Stomach smooth muscle (tissue), 2 donors: ENCODE data around the gene GRIN1.

ENCODE experiments used
- H3K27ac ChIP-seq: one replicate; pipeline ENCODE4 v1.7.0; 2013; ENCODE audit warnings: mild to moderate bottlenecking, low read length, inconsistent platforms
- H3K27me3 ChIP-seq, 2 donors: one replicate each; pipeline ENCODE4 v1.7.0; 2013; ENCODE audit warnings: low read length in 2 of 2; ENCODE audit not compliant: insufficient read depth in 2 of 2, control insufficient read depth in 1 of 2
- H3K36me3 ChIP-seq, 2 donors: one replicate each; pipeline ENCODE4 v1.7.0; 2013; ENCODE audit warnings: low read length in 2 of 2; ENCODE audit not compliant: control insufficient read depth in 2 of 2, insufficient read depth in 2 of 2
- H3K4me1 ChIP-seq: one replicate; pipeline ENCODE4 v1.7.0; 2013; ENCODE audit warnings: low read length; ENCODE audit not compliant: control insufficient read depth, insufficient read depth
- H3K4me3 ChIP-seq, 2 donors: one replicate each; pipeline ENCODE4 v1.7.0; 2013; ENCODE audit warnings: low read length in 2 of 2
- H3K9ac ChIP-seq, 2 donors: one replicate each; pipeline ENCODE4 v1.7.0; 2013; ENCODE audit warnings: low read length in 2 of 2, mild to moderate bottlenecking in 1 of 2
- H3K9me3 ChIP-seq, 2 donors: one replicate each; pipeline ENCODE4 v1.7.0; 2013; ENCODE audit warnings: low read length in 2 of 2; ENCODE audit not compliant: control insufficient read depth in 2 of 2
- donor health status: healthy.
- donor health status: Pancreatic carcinoma.

Gene GRIN1

DNA sequence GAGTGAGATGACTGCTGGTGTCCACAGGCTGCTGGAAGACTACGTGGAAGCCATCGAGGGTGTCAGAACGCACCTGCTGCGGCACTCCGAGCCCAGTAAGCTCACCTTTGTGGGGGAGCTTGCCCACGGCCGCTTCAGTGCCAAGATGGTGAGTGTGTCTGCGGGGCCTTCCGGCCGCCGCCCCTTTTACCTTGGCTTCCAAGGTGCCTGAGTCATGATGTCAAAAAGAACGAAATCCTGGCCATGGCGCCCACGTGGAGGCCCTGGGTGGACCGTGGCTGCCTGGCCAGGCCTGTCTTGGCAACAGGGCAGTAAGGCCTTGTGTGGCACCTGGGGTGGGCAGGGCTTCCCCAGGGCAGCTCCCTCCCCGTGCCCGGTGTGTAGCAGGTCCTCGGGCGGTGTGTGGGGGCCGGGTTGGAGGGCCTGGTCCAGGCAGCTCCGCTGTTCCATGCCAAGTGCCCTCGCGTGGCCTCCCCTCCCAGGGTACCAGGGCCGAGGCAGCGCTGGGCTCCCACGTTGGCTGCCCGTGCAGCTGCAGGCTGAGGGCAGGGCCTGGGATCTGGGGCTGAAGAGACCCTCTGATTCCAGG, 32.2 kb upstream of the GRIN1 start:
- H3K4me1 ChIP-seq = no peaks in the 10 kb centered on the region
- no peaks in the 10 kb centered on the region for H3K9me3 ChIP-seq
- H3K36me3 ChIP-seq = peaks cover 35 to 46% of the 10 kb centered on the region in 2 donors
- H3K27ac ChIP-seq = no peak overlapping the region
- H3K27me3 ChIP-seq = no peaks in the 10 kb centered on the region
- H3K9ac ChIP-seq = no peak overlapping the region
- H3K4me3 ChIP-seq = no peak overlapping the region

DNA sequence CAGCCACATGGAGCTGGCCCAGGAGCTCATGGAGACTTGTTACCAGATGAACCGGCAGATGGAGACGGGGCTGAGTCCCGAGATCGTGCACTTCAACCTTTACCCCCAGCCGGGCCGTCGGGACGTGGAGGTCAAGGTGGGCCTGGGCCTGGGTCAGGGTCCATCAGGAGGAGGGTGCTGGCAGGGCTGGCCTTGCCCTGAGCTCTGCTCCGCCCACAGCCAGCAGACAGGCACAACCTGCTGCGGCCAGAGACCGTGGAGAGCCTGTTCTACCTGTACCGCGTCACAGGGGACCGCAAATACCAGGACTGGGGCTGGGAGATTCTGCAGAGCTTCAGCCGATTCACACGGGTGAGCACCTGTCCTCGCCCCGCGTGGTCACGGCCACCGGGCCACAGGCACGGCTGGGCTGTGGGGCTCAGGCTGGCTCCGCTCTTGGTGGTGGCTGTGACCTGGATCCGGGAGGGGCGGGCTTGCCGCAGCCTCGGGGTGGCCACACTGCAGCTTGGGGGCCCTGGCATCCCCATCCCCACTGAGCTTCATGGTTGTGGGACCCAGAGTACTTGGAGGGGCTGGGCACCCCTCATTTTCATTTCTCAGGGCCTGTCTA, 31.5 kb upstream of the GRIN1 start:
- Histone ChIP-seq H3K36me3 (peaks cover 29 to 40% of the 10 kb centered on the region in 2 donors), H3K4me1 (no peaks in the 10 kb centered on the region), H3K9ac (no peak overlapping the region), H3K9me3 (no peaks in the 10 kb centered on the region), H3K27me3 (no peaks in the 10 kb centered on the region), H3K4me3 (no peak overlapping the region), H3K27ac (no peak overlapping the region)

DNA sequence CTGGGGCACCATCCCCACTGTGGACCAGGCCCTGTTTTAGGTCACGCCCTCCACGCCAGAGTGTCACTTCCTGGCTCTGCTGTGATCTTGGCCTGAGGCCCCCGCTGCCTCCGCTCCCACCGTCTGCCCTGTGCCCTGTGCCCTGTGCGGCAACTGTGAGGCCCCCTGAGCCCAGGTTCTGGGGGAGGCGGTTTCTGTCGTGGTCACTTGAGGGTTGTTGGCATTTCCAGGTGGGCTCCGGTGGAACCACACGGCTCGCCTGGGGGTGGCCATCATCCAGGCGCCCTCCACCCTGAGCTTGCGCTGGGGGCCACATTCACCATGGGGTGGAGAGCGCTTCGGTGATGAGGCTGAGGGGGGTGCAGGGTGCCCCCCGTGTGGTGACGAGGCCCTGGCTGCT, 31.0 kb upstream of the GRIN1 start:
- Histone ChIP-seq H3K27me3 (no peaks in the 10 kb centered on the region), H3K4me1 (no peaks in the 10 kb centered on the region), H3K36me3 (peaks cover 23 to 38% of the 10 kb centered on the region in 2 donors), H3K9me3 (no peaks in the 10 kb centered on the region), H3K4me3 (no peak overlapping the region), H3K27ac (no peak overlapping the region), H3K9ac (no peak overlapping the region)

DNA sequence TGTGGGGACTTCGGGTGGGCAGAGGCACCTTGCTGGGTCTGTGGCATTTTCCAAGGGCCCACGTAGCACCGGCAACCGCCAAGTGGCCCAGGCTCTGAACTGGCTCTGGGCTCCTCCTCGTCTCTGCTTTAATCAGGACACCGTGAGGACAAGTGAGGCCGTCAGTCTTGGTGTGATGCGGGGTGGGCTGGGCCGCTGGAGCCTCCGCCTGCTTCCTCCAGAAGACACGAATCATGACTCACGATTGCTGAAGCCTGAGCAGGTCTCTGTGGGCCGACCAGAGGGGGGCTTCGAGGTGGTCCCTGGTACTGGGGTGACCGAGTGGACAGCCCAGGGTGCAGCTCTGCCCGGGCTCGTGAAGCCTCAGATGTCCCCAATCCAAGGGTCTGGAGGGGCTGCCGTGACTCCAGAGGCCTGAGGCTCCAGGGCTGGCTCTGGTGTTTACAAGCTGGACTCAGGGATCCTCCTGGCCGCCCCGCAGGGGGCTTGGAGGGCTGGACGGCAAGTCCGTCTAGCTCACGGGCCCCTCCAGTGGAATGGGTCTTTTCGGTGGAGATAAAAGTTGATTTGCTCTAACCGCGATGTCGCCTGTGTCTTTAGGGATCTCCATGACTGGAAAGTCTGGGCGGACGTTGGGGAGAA, 30.2 kb upstream of the GRIN1 start:
- Histone ChIP-seq H3K9me3 (no peaks in the 10 kb centered on the region), H3K4me1 (no peaks in the 10 kb centered on the region), H3K27me3 (no peaks in the 10 kb centered on the region), H3K9ac (no peak overlapping the region), H3K36me3 (peaks cover 15 to 30% of the 10 kb centered on the region in 2 donors), H3K27ac (no peak overlapping the region), H3K4me3 (no peak overlapping the region)

DNA sequence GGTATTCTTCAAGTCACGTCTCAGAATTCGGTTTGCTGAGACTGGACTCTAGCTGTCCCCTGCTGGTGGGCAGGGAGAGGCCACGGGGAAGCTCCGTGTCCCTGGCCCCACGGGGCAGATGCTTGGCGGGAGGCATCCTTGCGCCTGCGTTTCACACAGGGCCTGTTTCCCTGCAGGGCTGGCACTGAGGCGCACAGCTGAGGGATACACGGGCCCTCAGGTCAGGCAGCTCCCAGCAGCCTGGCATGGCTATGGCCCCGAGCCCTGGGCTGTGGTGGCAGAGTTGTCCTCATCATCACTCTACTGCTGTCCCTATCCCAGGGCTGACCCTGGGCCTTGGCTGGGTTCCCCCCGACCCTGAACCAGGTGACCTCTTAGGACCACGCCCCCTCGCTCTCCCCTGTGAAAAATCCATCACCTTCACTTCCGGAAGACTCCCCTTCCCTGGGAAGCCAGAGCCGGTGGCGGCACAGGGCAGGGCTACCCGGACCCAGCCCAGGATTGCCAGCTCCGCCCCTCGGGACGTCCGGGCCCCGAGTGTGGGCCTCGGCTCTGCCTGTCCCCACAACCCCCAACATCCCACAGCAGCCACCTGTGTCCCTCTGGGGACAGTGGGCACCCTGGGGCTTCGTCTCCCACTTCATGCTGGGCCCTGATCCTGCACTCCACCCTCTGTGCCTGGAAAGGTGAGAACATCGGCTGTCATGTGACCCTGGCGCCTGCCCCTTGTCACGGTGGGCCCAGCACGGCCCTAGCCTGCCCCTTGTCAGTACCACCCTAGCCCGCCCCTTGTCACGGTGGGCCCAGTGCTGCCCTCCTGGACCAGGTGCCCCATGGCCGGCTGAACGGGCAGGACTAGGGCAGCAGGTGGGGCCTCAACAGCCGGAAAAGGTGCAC, 29.5 kb upstream of the GRIN1 start:
- no peaks in the 10 kb centered on the region for H3K9me3 ChIP-seq
- H3K27ac ChIP-seq = no peak overlapping the region
- H3K36me3 ChIP-seq = peaks cover 10 to 25% of the 10 kb centered on the region in 2 donors

DNA sequence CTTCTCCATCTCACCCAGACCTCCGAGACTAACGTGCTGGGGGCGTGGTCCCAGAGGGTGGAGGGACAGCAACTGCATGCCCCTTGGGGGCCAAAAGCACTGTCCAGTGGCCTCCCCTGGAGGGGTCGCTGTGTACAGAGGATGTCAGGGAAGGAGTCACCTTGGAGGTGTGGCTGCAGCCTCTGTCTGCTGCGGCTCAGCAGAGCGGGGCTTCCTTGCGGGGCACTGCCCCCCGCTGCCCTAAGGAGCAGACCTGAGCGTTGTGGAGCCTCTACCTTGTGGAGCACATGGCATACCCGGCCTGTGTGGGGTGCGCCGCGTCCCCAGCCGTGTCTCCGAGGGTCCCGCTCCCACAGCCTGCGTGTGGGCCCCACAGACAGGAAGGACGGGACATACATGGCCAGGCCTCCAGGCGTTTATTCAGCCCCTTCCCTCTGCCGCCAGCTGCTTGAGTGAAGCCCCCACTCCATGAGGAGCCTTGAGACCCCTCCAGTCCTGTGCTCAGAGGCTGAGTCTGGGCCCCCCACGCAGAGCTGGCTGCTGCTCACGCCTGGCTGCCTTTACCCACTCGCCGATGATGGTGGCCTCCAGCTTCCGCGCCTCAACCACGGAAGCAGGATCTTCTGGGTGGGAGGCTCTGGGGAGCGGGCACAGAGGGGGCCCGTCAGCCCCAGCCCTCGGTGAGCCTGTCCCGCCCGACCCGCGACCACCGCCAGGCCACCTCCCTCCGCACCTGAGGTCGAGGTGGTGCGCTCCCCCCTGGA, 28.6 kb upstream of the GRIN1 start:
- Histone ChIP-seq H3K9me3 (no peaks in the 10 kb centered on the region), H3K36me3 (peaks cover 5 to 19% of the 10 kb centered on the region in 2 donors), H3K27me3 (no peaks in the 10 kb centered on the region), H3K27ac (no peak overlapping the region), H3K4me1 (peaks cover 6% of the 10 kb centered on the region), H3K4me3 (no peak overlapping the region), H3K9ac (no peak overlapping the region)

More for the DNA sequence above, 29.5 kb upstream of the GRIN1 start:
- H3K9ac ChIP-seq = no peak overlapping the region
- no peaks in the 10 kb centered on the region for H3K4me1 ChIP-seq
- no peak overlapping the region for H3K4me3 ChIP-seq
- H3K27me3 ChIP-seq = no peaks in the 10 kb centered on the region

DNA sequence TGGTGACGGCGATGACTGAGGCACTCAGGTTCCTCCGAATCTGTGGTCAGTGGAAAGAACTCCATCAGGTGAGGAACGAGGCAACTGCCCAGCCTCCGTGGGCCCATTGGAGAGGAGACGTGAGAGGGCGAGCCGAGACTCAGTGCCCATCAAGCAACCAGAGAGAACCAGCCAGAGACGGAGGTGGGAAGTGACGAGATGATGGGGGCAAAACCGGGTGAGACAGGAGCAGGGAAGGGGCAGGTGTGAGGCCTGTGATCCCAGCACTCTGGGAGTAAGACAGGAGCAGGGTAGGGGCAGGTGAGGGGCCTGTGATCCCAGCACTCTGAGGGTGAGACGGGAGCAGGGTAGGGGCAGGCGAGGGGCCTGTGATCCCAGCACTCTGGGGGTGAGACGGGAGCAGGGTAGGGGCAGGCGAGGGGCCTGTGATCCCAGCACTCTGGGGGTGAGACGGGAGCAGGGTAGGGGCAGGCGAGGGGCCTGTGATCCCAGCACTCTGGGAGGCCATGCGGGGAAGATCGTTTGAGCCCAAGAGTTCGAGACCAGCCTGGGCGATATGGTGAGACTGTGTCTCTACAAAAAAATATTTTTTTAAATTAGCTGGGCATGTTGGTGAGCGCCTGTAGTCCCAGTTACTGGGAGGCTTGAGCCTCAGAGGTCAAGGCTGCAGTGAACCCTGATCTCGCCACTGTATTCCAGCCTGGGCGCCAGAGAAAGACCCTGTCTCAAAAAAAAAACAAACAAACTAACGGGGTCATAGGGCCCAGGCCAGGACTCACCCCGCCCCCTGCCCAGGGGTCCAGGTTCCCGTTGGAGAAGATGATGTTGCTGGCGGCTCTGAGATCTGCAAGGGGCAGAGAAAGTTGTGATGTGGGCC, 27.8 kb upstream of the GRIN1 start:
- Histone ChIP-seq H3K27ac (no peak overlapping the region), H3K36me3 (peaks cover 0 to 16% of the 10 kb centered on the region in 2 donors), H3K9ac (no peak overlapping the region), H3K27me3 (peaks cover 0 to 4% of the 10 kb centered on the region in 2 donors), H3K9me3 (no peaks in the 10 kb centered on the region), H3K4me1 (peaks cover 6% of the 10 kb centered on the region), H3K4me3 (no peak overlapping the region)

DNA sequence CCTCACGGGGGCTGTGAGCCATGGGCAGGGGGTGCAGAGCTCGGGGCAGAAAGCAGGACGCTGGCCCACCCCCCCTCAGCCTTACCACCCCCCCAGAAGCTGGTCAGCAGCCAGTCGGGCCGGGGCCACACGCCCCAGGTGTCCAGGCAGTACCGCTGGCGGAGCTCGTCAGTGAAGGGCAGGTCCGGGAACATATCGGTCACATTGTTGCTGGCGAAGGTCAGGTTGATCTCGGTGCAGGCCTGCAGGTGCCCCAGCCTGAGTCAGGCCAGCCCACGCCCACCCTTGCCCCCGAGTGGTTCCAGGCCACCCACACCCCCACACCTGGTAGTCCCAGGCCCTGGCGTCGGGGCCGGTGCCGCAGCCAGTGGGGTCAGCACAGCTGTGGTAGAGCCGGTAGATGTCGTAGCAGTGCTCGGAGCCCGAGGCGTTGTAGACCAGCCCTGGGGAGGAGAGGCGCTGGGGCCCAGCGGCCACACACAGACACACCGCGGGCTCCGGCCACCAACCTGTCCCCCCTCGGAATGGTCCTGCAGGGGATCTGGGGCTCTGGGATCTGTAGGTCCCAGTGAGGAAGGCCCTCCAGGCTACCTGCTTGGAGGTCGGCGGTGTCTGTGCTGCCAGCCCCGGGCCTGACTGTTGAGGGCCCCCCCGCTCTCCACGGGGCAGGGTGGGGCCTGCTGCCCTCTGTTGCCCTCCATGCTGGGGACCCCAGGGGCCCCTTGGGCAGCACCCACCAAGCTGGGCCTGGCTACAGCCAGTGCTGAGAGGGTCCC, 27.0 kb upstream of the GRIN1 start:
- H3K36me3 ChIP-seq = peaks cover 0 to 11% of the 10 kb centered on the region in 2 donors
- no peaks in the 10 kb centered on the region for H3K9me3 ChIP-seq
- no peak overlapping the region for H3K4me3 ChIP-seq
- H3K9ac ChIP-seq = no peak overlapping the region
- no peak overlapping the region for H3K27ac ChIP-seq
- peaks cover 6% of the 10 kb centered on the region for H3K4me1 ChIP-seq
- peaks cover 0 to 5% of the 10 kb centered on the region in 2 donors for H3K27me3 ChIP-seq
